Effector memory CD8-positive, alpha-beta T cell (primary cell): Measurements from ENCODE around the gene PPIP5K2.

Experiments used
- ATAC-seq: fragments of 150-1000 bp; cut with Tn5 transposase; replicated peaks from 2 replicates; pipeline ENCODE4 v1.10.0; 2021; ENCODE audit warnings: mild to moderate bottlenecking, moderate library complexity
- DNase-seq, 3 experiments: peaks; one replicate each; pipeline ENCODE4 v3.0.0; 2021
- H3K27ac Mint-ChIP-seq, 2 donors: one replicate each; pipeline ENCODE4 v1.8.0; 2022; ENCODE audit warnings: mild to moderate bottlenecking in 2 of 2, mixed read lengths in 2 of 2, moderate library complexity in 2 of 2
- H3K27me3 Mint-ChIP-seq, 2 donors: one replicate each; pipeline ENCODE4 v1.8.0; 2022; ENCODE audit warnings: mixed read lengths in 2 of 2
- H3K36me3 Mint-ChIP-seq: one replicate; pipeline ENCODE4 v1.8.0; 2022; ENCODE audit warnings: mild to moderate bottlenecking, moderate library complexity, mixed read lengths; ENCODE audit not compliant: insufficient read depth
- H3K4me1 Mint-ChIP-seq, 2 donors: one replicate each; pipeline ENCODE4 v1.8.0; 2022; ENCODE audit warnings: low read depth in 2 of 2, mixed read lengths in 2 of 2
- H3K4me3 Mint-ChIP-seq, 2 donors: one replicate each; pipeline ENCODE4 v1.8.0; 2022; ENCODE audit warnings: mild to moderate bottlenecking in 2 of 2, mixed read lengths in 2 of 2, moderate library complexity in 2 of 2
- H3K9me3 Mint-ChIP-seq, 2 donors: one replicate each; pipeline ENCODE4 v1.8.0; 2022; ENCODE audit warnings: mixed read lengths in 2 of 2

PPIP5K2 gene

DNA sequence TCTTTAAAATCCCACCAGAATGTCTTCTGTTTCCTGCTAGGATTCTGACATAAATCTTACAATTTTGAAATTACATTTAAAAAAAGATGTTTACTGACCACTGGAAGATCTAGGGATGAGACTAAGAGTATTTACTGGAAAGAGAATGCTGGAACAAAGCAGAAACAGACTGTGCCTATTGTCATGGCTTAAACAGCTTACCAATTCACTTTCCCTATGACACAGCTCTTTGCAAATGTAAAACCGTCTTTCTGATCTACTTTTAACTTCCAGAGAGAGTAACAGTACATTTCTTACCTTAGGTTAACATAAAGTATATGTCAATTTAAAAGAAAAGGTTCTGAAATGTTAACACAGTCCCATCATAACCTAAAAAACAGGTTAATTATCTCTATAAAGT is 10.8 kb upstream of the PPIP5K2 start:
- peaks cover 4% of the 10 kb centered on the region for H3K36me3 Mint-ChIP-seq
- DNase-seq (no peak), ATAC-seq (no peak)
- no peaks in the 10 kb centered on the region for H3K9me3 Mint-ChIP-seq
- H3K27ac Mint-ChIP-seq, result no peak overlapping the region
- no peak overlapping the region for H3K4me3 Mint-ChIP-seq
- H3K4me1 Mint-ChIP-seq, result peaks cover 15 to 29% of the 10 kb centered on the region in 2 donors
- H3K27me3 Mint-ChIP-seq, result no peaks in the 10 kb centered on the region

DNA sequence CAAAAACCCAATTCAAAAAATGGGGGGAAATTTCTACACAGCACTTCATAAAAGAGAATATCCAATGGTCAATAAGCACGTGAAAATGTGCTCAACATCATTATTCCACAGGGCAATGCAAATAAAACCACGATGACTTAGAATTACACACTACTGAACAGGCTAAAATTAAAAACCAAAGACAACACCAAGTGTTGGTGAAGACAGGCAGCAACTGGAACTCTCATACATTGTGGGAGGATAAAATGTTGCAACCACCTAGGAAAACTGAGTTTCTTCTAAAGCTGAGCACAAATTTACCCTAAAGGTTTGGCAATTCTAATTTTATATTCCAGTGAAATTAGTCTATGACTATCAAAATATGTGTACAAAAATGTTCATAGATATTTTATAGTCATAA is 9.7 kb upstream of the PPIP5K2 start:
- DNase-seq (no peak), ATAC-seq (no peak)
- Mint-ChIP-seq H3K27ac (no peak overlapping the region), H3K36me3 (peaks cover 4% of the 10 kb centered on the region), H3K4me1 (peaks cover 15 to 34% of the 10 kb centered on the region in 2 donors), H3K9me3 (no peaks in the 10 kb centered on the region), H3K27me3 (no peaks in the 10 kb centered on the region), H3K4me3 (no peak overlapping the region)

DNA sequence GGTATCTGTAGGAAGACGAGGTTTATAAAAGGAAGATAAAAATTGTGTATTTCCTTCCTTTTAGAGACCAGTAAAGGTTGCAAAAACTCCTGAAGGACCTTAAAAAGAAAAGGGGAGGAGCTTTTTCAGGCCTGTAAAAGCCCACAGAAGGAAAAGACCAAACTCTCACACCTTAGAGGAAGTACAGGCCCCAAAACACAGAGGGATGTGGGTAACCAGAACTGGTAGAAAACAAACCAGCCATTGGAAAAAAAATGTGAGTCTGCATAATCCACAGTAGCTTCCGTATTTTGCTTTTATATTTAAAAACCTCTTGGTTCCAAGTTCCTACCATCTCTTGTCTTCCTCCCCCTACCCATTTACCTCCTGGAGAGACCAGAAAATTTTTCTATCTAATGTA is 8.6 kb upstream of the PPIP5K2 start:
- no peaks in the 10 kb centered on the region for H3K27me3 Mint-ChIP-seq
- ATAC-seq (peak; percentile 99), DNase-seq (peak in 2 of 3 experiments; percentile 11 to 14)
- peaks cover 15 to 36% of the 10 kb centered on the region in 2 donors for H3K4me1 Mint-ChIP-seq
- no peaks in the 10 kb centered on the region for H3K9me3 Mint-ChIP-seq
- H3K27ac Mint-ChIP-seq, result peak overlapping the region; percentile 52 to 85
- peaks cover 4% of the 10 kb centered on the region for H3K36me3 Mint-ChIP-seq
- peak overlapping the region; percentile 37 for H3K4me3 Mint-ChIP-seq

DNA sequence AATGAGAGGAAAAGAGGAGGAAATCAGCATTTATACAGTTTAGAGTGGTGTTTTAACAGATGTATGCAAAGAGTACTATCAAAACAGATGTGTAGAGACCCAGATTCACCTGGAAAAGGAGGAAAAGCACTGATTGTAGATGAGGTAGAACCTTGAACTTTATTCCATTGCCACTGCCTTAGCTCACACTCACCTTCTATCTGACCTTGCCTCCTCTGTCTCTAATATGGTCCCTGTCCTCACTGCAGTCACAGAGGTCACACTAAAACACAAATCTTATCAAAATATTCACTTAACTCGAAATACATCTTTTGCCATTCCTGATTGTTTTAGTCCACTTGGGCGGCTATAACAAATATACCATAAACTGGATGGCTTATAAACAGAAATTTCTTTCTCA is 7.2 kb upstream of the PPIP5K2 start:
- no peak overlapping the region for H3K4me3 Mint-ChIP-seq
- H3K36me3 Mint-ChIP-seq, result peaks cover 3% of the 10 kb centered on the region
- H3K27me3 Mint-ChIP-seq, result no peaks in the 10 kb centered on the region
- no peaks in the 10 kb centered on the region for H3K9me3 Mint-ChIP-seq
- DNase-seq, result no peak
- peak overlapping the region; percentile 52 to 85 for H3K27ac Mint-ChIP-seq
- ATAC-seq, result no peak
- peaks cover 15 to 36% of the 10 kb centered on the region in 2 donors for H3K4me1 Mint-ChIP-seq

- H3K4me1 Mint-ChIP-seq, result peaks cover 22 to 48% of the 10 kb centered on the region in 2 donors
- no peak for DNase-seq
- H3K27me3 Mint-ChIP-seq, result no peaks in the 10 kb centered on the region
- H3K4me3 Mint-ChIP-seq, result no peak overlapping the region
- H3K27ac Mint-ChIP-seq, result no peak overlapping the region
- ATAC-seq, result no peak
- H3K36me3 Mint-ChIP-seq, result peaks cover under 1% of the 10 kb centered on the region
- H3K9me3 Mint-ChIP-seq, result no peaks in the 10 kb centered on the region
Observed at GRCh38 chr5:103114440-103114839, 5.7 kb upstream of the PPIP5K2 start.

DNA sequence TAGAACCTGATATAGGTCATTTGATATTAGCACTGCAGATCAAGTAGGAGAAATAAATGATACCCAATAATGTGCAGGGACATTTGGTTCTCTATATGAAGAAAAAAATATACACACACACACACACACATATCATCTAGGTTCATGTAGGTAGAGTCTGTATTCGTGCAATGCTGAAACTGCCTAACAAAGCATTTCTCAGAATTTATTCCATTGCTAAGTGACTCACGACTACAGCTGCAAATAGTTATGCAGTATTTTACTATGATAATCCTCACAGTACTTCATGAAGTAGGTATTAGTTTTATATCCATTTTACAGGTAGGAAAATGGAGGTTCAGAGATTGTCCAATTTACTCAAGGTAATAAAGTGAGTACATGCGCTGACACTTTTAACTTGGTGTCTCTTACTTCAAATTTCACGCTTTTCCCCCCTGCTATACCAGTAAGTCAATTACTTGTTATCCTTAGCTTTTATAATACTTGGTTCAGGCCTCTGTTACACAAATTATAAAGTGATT is 2.6 kb upstream of the PPIP5K2 start:
- no peaks in the 10 kb centered on the region for H3K27me3 Mint-ChIP-seq
- no peak overlapping the region for H3K27ac Mint-ChIP-seq
- ATAC-seq (no peak), DNase-seq (no peak)
- H3K36me3 Mint-ChIP-seq, result peaks cover 6% of the 10 kb centered on the region
- no peak overlapping the region for H3K4me3 Mint-ChIP-seq
- peaks cover 32 to 50% of the 10 kb centered on the region in 2 donors for H3K4me1 Mint-ChIP-seq
- H3K9me3 Mint-ChIP-seq, result no peaks in the 10 kb centered on the region

DNA sequence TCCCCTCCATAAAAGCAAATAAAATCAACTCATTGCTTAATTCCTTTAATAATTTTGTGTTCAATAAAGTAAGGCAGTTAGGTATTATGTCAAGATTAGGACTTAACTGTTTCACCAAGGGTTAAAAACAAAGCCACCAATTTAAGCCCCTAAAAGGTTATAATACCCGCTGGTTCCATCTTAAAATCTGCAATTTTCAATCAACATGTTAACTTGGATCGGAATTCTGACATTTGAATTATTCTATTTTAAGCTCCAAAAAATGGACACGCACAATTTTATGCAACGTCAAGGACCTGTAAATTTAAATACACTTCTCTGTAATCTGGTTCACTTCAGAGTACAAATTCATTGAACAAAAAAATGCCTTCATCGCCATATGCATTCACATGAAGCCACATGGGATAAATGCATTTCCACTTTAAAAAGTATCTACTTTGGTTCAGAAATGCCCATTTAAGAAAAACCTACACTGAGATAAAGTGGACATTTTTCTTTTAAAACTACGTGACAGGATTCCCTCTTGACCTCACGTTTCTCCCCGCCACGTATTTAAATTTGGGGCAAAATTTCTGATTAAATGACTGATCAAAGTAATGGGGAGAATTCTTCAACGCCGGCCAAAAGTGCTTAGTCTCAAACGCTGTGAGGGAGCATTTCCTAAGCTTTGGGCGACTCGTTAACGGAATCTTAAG is 884 bp upstream of the PPIP5K2 start:
- Mint-ChIP-seq H3K36me3 (peaks cover 6% of the 10 kb centered on the region), H3K4me3 (peak overlapping the region; percentile 85 to 97), H3K4me1 (peaks cover 31 to 45% of the 10 kb centered on the region in 2 donors), H3K27me3 (no peaks in the 10 kb centered on the region), H3K27ac (peak overlapping the region; percentile 97 to 99), H3K9me3 (no peaks in the 10 kb centered on the region)
- DNase-seq (no peak), ATAC-seq (no peak)

GRCh38 chr5:103120607-103121200 is 603 bp downstream of the PPIP5K2 start:
- peaks cover 34 to 42% of the 10 kb centered on the region in 2 donors for H3K4me1 Mint-ChIP-seq

GRCh38 chr5:103122242-103122641 is 2.1 kb downstream of the PPIP5K2 start:
- peaks cover 11% of the 10 kb centered on the region for H3K36me3 Mint-ChIP-seq
- DNase-seq, result no peak
- peak overlapping the region; percentile 85 to 97 for H3K4me3 Mint-ChIP-seq
- no peak for ATAC-seq
- H3K27ac Mint-ChIP-seq, result no peak overlapping the region
- no peaks in the 10 kb centered on the region for H3K27me3 Mint-ChIP-seq
- H3K4me1 Mint-ChIP-seq, result peaks cover 37 to 53% of the 10 kb centered on the region in 2 donors
- H3K9me3 Mint-ChIP-seq, result no peaks in the 10 kb centered on the region

More at GRCh38 chr5:103120607-103121200, 603 bp downstream of the PPIP5K2 start:
- Mint-ChIP-seq H3K27me3 (no peaks in the 10 kb centered on the region), H3K9me3 (no peaks in the 10 kb centered on the region), H3K36me3 (peaks cover 9% of the 10 kb centered on the region), H3K27ac (peak overlapping the region; percentile 97 to 99), H3K4me3 (peak overlapping the region; percentile 85 to 97)
- ATAC-seq (no peak), DNase-seq (no peak)

DNA sequence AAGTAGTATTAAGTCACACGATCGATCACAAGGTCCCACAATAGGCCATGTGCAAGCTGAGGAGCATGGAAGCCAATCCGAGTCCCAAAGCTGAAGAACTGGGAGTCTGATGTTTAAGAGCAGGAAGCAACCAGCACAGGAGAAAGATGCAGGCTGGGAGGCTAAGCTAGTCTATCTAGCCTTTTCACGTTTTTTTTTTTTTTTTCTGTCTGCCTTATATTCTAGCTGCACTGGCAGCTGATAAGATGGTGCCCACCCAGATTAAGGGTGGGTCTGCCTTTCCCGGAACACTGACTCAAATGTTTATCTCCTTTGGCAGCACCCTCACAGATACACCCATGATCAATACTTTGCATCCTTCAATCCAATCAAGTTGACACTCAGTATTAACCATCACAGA is 6.5 kb downstream of the PPIP5K2 start:
- Mint-ChIP-seq H3K27me3 (no peaks in the 10 kb centered on the region), H3K4me1 (peaks cover 24 to 50% of the 10 kb centered on the region in 2 donors), H3K9me3 (no peaks in the 10 kb centered on the region), H3K36me3 (peaks cover 12% of the 10 kb centered on the region), H3K27ac (no peak overlapping the region), H3K4me3 (no peak overlapping the region)
- no peak for ATAC-seq
- DNase-seq, result no peak

DNA sequence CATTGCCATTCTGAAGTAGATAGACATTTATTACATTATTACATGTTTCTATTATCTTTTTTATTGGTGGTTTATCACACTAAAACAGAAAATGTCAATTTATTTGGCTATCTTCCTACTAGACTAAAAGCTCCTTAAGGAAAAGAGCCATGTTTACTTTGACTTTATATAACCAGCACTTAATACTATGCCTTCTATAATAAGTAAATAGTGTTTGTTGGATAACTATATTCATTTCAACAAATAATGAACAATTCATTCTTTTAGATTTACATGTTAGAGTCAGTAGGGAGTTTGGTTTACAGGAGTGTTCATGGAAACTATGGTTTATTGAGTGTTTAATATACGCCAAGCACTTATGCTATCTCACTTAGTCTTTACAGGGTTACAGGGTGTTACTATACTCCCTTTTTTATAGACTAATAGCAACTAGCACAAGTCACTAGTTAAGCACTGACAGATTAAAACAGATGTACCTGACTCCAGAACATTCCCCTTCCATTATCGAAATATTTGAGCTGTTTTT is 7.3 kb downstream of the PPIP5K2 start:
- Mint-ChIP-seq H3K27me3 (no peaks in the 10 kb centered on the region), H3K9me3 (no peaks in the 10 kb centered on the region), H3K4me1 (peaks cover 18 to 42% of the 10 kb centered on the region in 2 donors), H3K36me3 (peaks cover 12% of the 10 kb centered on the region), H3K27ac (no peak overlapping the region), H3K4me3 (no peak overlapping the region)
- ATAC-seq (no peak), DNase-seq (no peak)

GRCh38 chr5:103128202-103128601 is 8.1 kb downstream of the PPIP5K2 start:
- Mint-ChIP-seq H3K4me3 (no peak overlapping the region), H3K9me3 (no peaks in the 10 kb centered on the region), H3K36me3 (peaks cover 12% of the 10 kb centered on the region), H3K27me3 (no peaks in the 10 kb centered on the region), H3K4me1 (peaks cover 13 to 44% of the 10 kb centered on the region in 2 donors), H3K27ac (no peak overlapping the region)
- ATAC-seq (no peak), DNase-seq (no peak)

DNA sequence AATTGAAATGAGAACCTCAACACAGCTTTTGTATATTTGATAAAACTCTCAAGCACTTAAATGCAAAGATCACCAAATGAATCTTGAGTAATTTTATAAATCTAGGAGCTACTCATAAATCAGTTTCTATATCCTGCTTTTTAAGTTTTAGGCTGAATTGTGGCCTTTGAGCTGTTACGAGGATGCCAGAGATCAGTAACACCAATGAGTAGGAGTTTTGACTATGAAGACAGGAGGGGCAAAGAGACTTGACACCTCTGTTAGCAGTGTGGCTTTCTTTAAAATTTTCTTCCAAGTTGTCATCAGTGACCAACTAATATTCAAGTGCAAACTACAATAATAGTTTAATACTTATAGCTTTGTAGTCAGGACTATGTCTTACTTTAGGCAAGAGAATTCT is 12.6 kb downstream of the PPIP5K2 start:
- ATAC-seq, result no peak
- peaks cover 12% of the 10 kb centered on the region for H3K36me3 Mint-ChIP-seq

GRCh38 chr5:103133231-103133630 is 13.1 kb downstream of the PPIP5K2 start:
- no peak for DNase-seq
- no peaks in the 10 kb centered on the region for H3K9me3 Mint-ChIP-seq
- peaks cover 3 to 23% of the 10 kb centered on the region in 2 donors for H3K4me1 Mint-ChIP-seq
- H3K4me3 Mint-ChIP-seq, result no peak overlapping the region
- no peaks in the 10 kb centered on the region for H3K27me3 Mint-ChIP-seq
- peak overlapping the region; percentile 20 to 54 for H3K27ac Mint-ChIP-seq
- no peak for ATAC-seq
- H3K36me3 Mint-ChIP-seq, result peaks cover 12% of the 10 kb centered on the region

More for the DNA sequence above, 12.6 kb downstream of the PPIP5K2 start:
- no peak overlapping the region for H3K4me3 Mint-ChIP-seq
- no peaks in the 10 kb centered on the region for H3K27me3 Mint-ChIP-seq
- no peaks in the 10 kb centered on the region for H3K9me3 Mint-ChIP-seq
- H3K27ac Mint-ChIP-seq, result peak overlapping the region; percentile 20 to 54
- DNase-seq, result no peak
- peaks cover 3 to 25% of the 10 kb centered on the region in 2 donors for H3K4me1 Mint-ChIP-seq
